Measurements from ENCODE around the gene CACNA1B. TPM values are rescaled to one million over a fixed set of nuclear protein-coding genes. Genes with fewer than 3 reads are reported as not detected.

CACNA1B gene
- total and polyA plus RNA-seq, 7 donors = under 0.01 to 1.4 (median 0.55) TPM; not detected in 1

GRCh38 chr9:138013273-138013672 lies 135.7 kb downstream of the CACNA1B start:
- no peak overlapping the region for H3K4me3 ChIP-seq
- peaks cover 0 to 7% (median 0%) of the 10 kb centered on the region in 3 donors for H3K27me3 ChIP-seq
- TF ChIP-seq EP300 (IDR thresholded peaks at IDR 0.05) (no peak), POLR2A (IDR thresholded peaks at IDR 0.05) (no peak), POLR2AphosphoS5 (IDR thresholded peaks at IDR 0.05) (no peak), CTCF (IDR thresholded peaks at IDR 0.05) (no peak)
- H3K9me3 ChIP-seq = no peaks in the 10 kb centered on the region
- 73 to 87% methylated on average over 2 of the region's 2 CpGs for WGBS, 2 donors
- no peaks in the 10 kb centered on the region for H3K4me1 ChIP-seq
- no peak overlapping the region for H3K27ac ChIP-seq
- no peak for DNase-seq
- intact Hi-C loops (cut with DNase I) = no loop called here
- no peaks in the 10 kb centered on the region for H3K36me3 ChIP-seq

- intact Hi-C loops (cut with DNase I) = no loop called here
- Histone ChIP-seq H3K4me3 (no peak overlapping the region), H3K27me3 (peaks cover 0 to 7% (median 0%) of the 10 kb centered on the region in 3 donors), H3K27ac (no peak overlapping the region), H3K36me3 (no peaks in the 10 kb centered on the region), H3K4me1 (no peaks in the 10 kb centered on the region), H3K9me3 (no peaks in the 10 kb centered on the region)
- TF ChIP-seq POLR2A (IDR thresholded peaks at IDR 0.05) (no peak), CTCF (IDR thresholded peaks at IDR 0.05) (no peak), EP300 (IDR thresholded peaks at IDR 0.05) (no peak), POLR2AphosphoS5 (IDR thresholded peaks at IDR 0.05) (no peak)
- 65 to 78% methylated on average over 15 of the region's 15 CpGs for WGBS, 2 donors
- DNase-seq = no peak
Measured at GRCh38 chr9:138013836-138014562, 136.4 kb downstream of the CACNA1B start.

- TF ChIP-seq POLR2AphosphoS5 (IDR thresholded peaks at IDR 0.05) (no peak), POLR2A (IDR thresholded peaks at IDR 0.05) (no peak), EP300 (IDR thresholded peaks at IDR 0.05) (no peak), CTCF (IDR thresholded peaks at IDR 0.05) (no peak)
- WGBS, 2 donors = 81 to 83% methylated on average over 6 of the region's 6 CpGs
- intact Hi-C loops (cut with DNase I) = no loop called here
Measured at GRCh38 chr9:138014563-138014945, 137.0 kb downstream of the CACNA1B start.

GRCh38 chr9:138015021-138015829 lies 137.6 kb downstream of the CACNA1B start:
- H3K4me3 ChIP-seq = no peak overlapping the region
- no peaks in the 10 kb centered on the region for H3K36me3 ChIP-seq
- H3K4me1 ChIP-seq = no peaks in the 10 kb centered on the region
- 81 to 84% methylated on average over 25 of the region's 25 CpGs for WGBS, 2 donors
- no peak overlapping the region for H3K27ac ChIP-seq
- no peaks in the 10 kb centered on the region for H3K9me3 ChIP-seq
- intact Hi-C loops (cut with DNase I) = no loop called here
- peaks cover 0 to 7% (median 0%) of the 10 kb centered on the region in 3 donors for H3K27me3 ChIP-seq
- no peak for DNase-seq
- TF ChIP-seq EP300 (IDR thresholded peaks at IDR 0.05) (no peak), POLR2AphosphoS5 (IDR thresholded peaks at IDR 0.05) (no peak), POLR2A (IDR thresholded peaks at IDR 0.05) (no peak), CTCF (IDR thresholded peaks at IDR 0.05) (no peak)

More at GRCh38 chr9:138014563-138014945, 137.0 kb downstream of the CACNA1B start:
- H3K27ac ChIP-seq = no peak overlapping the region
- no peak for DNase-seq
- H3K4me1 ChIP-seq = no peaks in the 10 kb centered on the region
- H3K27me3 ChIP-seq = peaks cover 0 to 7% (median 0%) of the 10 kb centered on the region in 3 donors
- H3K36me3 ChIP-seq = no peaks in the 10 kb centered on the region
- H3K9me3 ChIP-seq = no peaks in the 10 kb centered on the region
- no peak overlapping the region for H3K4me3 ChIP-seq

Data from sigmoid colon (tissue), 7 donors.